Choroid plexus epithelial cell (primary cell): ENCODE measurements around the gene COX11.

ENCODE experiments used
- DNase-seq: peaks from one replicate; pipeline ENCODE4 v3.0.0-alpha.2; 2010; ENCODE audit warnings: low read depth
- H3K4me3 ChIP-seq: 2 replicates; pipeline ENCODE4 v1.5.1; 2011; ENCODE audit warnings: low read depth, mild to moderate bottlenecking, control low read depth, low read length, moderate library complexity
- CTCF ChIP-seq: conservative IDR thresholded peaks from 2 replicates; pipeline ENCODE4 v1.5.1; 2011; ENCODE audit warnings: low read depth, mild to moderate bottlenecking, control low read depth, inconsistent platforms, low read length, moderate library complexity

COX11 gene

GRCh38 chr17:54919425-54919824, 49.0 kb downstream of the COX11 start:
- no peak for TF ChIP-seq CTCF
- no peak overlapping the region for H3K4me3 ChIP-seq
- DNase-seq: no peak

GRCh38 chr17:54916721-54917120, 51.7 kb downstream of the COX11 start:
- no peak for TF ChIP-seq CTCF
- no peak for DNase-seq
- H3K4me3 ChIP-seq: no peak overlapping the region
